ENCODE measurements around the gene PTGIR.

Gene PTGIR

DNA sequence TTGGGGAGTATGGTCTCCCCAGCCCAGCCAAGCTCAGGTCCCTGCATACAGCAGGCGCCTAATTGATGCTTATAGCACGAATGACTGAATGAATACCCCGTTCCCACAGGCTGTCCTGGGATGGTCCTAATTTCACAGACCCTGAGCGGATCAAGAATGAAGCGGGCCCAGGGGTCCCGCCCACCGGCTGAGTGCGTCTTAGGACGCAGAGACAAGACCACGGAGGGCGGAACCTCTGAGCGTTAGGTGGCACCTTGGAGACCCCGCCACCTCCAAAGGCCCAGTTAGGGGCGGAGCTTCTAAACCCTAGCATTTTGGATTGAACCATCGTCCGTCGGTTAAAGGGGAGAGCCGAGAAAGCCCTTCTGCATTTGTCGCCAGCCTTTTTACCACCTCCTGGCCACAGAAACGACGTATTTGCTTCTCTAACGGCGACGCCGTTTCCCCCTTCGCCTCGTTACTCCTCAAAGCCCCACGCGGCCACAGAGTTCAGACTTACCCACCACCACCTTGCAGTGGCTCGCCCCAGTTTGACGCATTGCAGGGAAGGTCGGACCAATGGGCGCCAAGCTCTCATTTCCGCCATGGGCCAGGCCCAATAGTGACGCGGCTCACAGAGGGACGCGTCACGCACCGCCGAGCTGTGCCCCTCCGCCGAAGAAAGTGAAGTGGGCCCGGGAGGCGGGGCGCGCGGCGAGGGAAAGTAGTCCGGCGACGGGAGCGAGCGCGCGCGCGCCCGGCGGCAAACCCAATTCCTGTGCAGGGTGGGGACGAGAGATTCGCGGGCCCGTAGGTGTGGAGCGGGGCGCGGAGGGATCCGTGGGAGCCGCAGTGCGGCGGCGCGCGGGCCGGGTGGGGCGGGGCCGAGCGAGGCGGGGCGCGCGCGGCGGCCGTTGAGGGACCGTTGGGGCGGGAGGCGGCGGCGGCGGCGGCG lies 24.2 kb downstream of the PTGIR start:
- peak; percentile 98 for DNase-seq (ENCODE audit: low spot score)

DNA sequence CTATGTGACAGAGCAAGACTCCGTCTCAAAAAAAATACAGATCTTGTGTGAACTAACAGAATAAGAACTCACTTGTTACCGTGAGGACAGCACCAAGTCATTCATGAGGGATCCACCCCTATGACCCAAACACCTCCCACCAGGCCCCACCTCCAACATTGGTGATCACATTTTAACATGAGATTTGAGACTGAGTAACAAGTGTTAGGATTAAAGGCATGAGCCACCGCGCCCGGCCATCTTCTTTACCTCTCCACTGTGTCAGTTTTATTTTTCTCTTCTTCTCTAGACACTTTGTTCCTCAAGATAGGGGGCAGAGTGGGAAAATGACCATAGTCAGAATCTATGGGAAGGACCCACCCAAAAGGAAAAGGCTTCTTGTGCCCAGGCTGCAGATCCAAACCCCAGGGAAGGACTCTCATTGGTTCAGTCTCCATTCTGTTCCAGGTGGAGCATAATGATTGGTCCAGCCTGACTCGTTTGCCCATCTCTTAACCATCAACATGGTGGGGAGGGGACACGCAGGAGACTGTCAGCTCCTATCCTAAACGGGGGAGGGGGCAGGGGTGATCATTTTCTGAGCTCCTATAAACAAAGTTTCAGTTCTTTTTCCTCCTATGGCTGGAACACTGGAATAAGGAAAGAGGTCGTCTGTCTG lies 25.0 kb downstream of the PTGIR start:
- no peak for DNase-seq (ENCODE audit: low spot score)

GRCh38 chr19:46598372-46598917 lies 26.4 kb downstream of the PTGIR start:
- DNase-seq (ENCODE audit: low spot score) = no peak

- DNase-seq (ENCODE audit: low spot score) = no peak
Observed at GRCh38 chr19:46596008-46596407, 28.9 kb downstream of the PTGIR start.

DNA sequence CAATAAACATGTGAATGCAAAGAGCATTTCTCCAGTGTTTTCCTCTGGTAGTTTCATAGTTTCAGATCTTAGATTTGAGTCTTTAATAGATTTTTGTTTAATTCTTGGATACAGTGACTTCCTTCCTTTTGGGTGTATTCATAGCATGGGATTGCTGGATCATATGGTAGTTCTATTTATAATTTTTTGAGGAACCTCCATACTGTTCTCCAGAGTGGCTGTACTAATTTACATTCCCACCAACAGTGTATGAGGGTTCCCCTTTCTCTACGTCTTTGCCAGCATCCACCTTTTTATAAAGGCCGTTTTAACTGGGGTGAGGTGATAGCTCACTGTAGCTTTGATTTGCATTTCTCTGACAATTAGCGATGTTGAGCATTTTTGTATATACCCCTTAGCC lies 33.0 kb downstream of the PTGIR start:
- DNase-seq (ENCODE audit: low spot score) = no peak

GRCh38 chr19:46591254-46591653 lies 33.6 kb downstream of the PTGIR start:
- no peak for DNase-seq (ENCODE audit: low spot score)

DNA sequence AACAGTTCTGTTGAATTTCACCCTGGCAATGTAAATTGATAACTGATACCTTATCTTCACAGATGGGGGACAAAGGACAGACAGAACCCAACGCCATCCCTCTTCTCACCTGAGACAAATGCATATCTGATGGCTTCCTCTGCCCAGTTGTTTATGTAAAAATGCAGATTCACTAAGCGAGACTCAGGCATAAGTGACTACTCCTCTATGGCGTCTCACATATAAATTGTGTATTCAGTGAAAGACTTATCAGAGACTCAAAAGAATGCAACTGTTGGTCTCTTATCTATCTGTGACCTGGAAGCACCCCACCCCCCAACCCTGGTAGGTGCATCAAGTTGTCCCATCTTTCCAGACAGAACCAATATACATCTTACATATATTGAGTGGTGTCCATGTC lies 37.0 kb downstream of the PTGIR start:
- no peak for DNase-seq (ENCODE audit: low spot score)

GRCh38 chr19:46586294-46586693 lies 38.6 kb downstream of the PTGIR start:
- DNase-seq (ENCODE audit: low spot score) = no peak

DNA sequence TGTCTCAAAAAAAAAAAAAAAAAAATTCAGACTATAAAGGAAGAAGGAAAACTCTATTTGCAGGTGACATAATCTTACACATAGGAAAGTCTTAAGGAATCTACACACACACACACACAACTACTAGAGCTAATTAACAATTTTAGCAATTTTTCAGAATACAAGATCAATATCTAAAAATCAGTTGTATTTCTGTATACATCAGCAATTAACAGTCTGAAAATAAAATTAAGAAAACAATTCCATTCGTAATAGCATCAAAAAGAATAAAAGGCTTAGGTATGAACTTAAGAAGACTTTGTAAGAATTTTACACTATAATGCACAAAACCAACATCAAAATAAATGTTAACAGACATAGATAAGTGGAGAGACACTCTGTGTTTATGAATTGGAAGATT lies 39.4 kb downstream of the PTGIR start:
- DNase-seq (ENCODE audit: low spot score) = no peak

DNA sequence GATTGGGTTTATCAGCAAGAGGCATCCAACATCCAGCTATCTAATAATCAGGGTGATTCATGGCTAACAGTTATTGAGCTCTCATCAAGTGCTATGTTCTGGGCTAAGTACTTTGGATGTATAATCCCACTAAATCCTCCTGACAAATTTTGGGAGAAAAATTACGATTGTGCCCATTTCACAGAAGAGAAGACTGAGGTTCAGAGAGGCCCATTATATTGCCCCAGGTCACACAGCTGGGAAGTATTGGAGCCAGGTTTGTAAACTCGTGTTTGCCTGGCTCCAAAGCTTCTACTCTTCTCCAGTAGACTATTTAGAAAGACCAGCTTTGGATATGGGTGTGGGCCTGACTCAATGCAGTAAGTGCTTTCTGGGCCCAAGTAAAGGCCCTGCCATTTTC lies 44.6 kb downstream of the PTGIR start:
- DNase-seq (ENCODE audit: low spot score) = no peak

GRCh38 chr19:46579361-46579879 lies 45.5 kb downstream of the PTGIR start:
- DNase-seq (ENCODE audit: low spot score) = no peak

GRCh38 chr19:46578450-46578849 lies 46.4 kb downstream of the PTGIR start:
- DNase-seq (ENCODE audit: low spot score) = no peak

DNA sequence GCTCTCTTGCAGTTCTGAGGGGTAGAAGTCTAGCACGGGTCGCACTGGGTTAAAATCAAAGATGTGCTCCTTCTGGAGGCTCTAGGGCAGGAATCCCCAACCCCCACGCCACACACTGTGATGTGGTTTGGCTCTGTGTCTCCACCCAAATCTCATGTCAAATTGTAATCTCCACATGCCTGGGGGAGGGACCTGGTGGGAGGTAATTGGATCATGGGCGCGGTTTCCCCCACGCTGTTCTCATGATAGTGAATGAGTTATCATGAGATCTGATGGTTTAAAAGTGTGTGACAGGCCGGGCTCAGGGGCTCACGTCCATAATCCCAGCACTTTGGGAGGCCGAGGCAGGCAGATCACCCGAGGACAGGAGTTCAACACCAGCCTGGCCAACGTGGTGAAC lies 50.4 kb downstream of the PTGIR start:
- DNase-seq (ENCODE audit: low spot score) = no peak

DNA sequence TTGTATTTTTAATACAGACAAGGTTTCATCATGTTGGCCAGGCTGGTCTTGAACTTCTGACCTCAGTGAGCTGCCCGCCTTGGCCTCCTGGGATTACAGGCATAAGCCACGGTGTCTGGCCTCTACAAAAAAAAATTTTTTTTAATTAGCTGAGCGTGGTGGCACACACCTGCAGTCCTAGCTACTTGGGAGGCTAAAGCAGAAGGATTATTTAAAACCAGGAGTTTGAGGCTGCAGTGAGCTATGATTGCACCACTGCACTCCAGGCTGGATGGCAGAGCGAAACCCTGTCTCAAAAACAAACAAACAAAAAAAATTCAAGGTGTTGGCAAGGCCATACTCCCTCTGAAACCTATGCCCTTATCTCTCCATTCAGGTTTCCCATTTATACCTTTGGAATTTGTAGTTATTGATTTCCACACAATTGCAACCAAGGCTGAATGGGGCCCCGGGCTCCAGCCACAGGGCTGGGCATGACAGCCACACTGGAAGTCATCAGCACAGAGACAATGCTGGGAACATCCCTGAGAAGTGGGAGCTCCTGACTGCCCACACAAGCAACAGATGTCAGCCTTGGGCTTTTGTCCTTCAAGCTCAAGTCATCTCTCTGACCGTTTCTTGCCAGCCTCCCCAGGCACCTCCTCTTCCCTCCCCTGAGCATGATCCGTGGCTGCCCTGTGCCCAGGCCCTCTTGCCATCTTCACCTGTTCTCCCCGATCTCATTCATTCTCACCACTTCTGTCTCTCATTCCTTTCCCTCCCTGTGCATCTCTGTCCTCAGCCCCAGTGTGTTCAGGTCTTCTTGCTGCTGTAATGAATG lies 51.0 kb downstream of the PTGIR start:
- DNase-seq (ENCODE audit: low spot score) = no peak

- no peak for DNase-seq (ENCODE audit: low spot score)
Observed at GRCh38 chr19:46571495-46571894, 53.4 kb downstream of the PTGIR start.
